Brain microvascular endothelial cell (primary cell): ENCODE results near the gene KCNK4.
A peak's percentile ranks its signal among the peaks of the same experiment; 100 is the strongest.

ENCODE experiments used
- DNase-seq: peaks from one replicate; pipeline ENCODE4 v3.0.0-alpha.2; 2020
- H3K27ac ChIP-seq: fragments of 250-450 bp; sonication (Bioruptor Pico); 2 replicates; pipeline ENCODE4 v1.5.1; 2020; ENCODE audit warnings: mild to moderate bottlenecking, moderate library complexity
- H3K27me3 ChIP-seq: fragments of 250-450 bp; sonication (Bioruptor Pico); replicated peaks from 2 replicates; pipeline ENCODE4 v1.5.1; 2020; ENCODE audit warnings: mild to moderate bottlenecking
- H3K36me3 ChIP-seq: fragments of 250-450 bp; sonication (Bioruptor Pico); replicated peaks from 2 replicates; pipeline ENCODE4 v1.5.1; 2020; ENCODE audit warnings: mild to moderate bottlenecking
- H3K4me3 ChIP-seq: 2 replicates; pipeline ENCODE4 v1.5.1; 2011; ENCODE audit warnings: low read depth, mild to moderate bottlenecking, control low read depth, low read length, moderate library complexity
- CTCF ChIP-seq: IDR thresholded peaks from 2 replicates; pipeline ENCODE4 v1.5.1; 2011; ENCODE audit warnings: low read depth, mild to moderate bottlenecking, moderate library complexity, low read length, control low read depth, inconsistent platforms; ENCODE audit errors: missing control alignments
- in situ Hi-C: cut with HindIII; loops from 2 replicates; pipeline ENCODE4 v1.10.0; 2017; ENCODE audit warnings: low sequenced_read_pairs, low pct_ligation_motif_present

The KCNK4 gene

GRCh38 chr11:64291262-64291751 lies at the start of gene KCNK4:
Gene KCNK4, plus strand, starts transcription at chr11:64291302. Its CDS starts 1,717 bp downstream, at chr11:64293019.
- Histone ChIP-seq H3K4me3 (peak within 1 kb of the TSS; percentile 15), H3K36me3 (no peaks in the 10 kb centered on the region), H3K27me3 (peaks cover 46% of the 10 kb centered on the region), H3K27ac (no peak within 1 kb of the TSS)
- no peak for DNase-seq
- no peak for TF ChIP-seq CTCF
- in situ Hi-C loops: no loop called here

GRCh38 chr11:64241491-64242374 lies 49.4 kb upstream of the KCNK4 start:
- H3K36me3 ChIP-seq: peaks cover 18% of the 10 kb centered on the region
- no peak for DNase-seq
- in situ Hi-C loops: no loop called here

GRCh38 chr11:64243236-64243854 lies 47.8 kb upstream of the KCNK4 start:
- Histone ChIP-seq H3K4me3 (peak overlapping the region; percentile 5), H3K36me3 (peaks cover 13% of the 10 kb centered on the region), H3K27ac (no peak overlapping the region), H3K27me3 (no peaks in the 10 kb centered on the region)
- in situ Hi-C loops: no loop called here
- no peak for DNase-seq
- TF ChIP-seq CTCF: no peak

More at GRCh38 chr11:64241491-64242374, 49.4 kb upstream of the KCNK4 start:
- Histone ChIP-seq H3K4me3 (peak overlapping the region; percentile 81), H3K27ac (peak overlapping the region; percentile 47), H3K27me3 (no peaks in the 10 kb centered on the region)
- no peak for TF ChIP-seq CTCF

- no peak overlapping the region for H3K27ac ChIP-seq
- DNase-seq: no peak
- in situ Hi-C loops: no loop called here
- H3K27me3 ChIP-seq: no peaks in the 10 kb centered on the region
- no peak for TF ChIP-seq CTCF
- peaks cover 11% of the 10 kb centered on the region for H3K36me3 ChIP-seq
- H3K4me3 ChIP-seq: no peak overlapping the region
These were observed 47.0 kb upstream of the KCNK4 start for GRCh38 chr11:64244107-64244506.

- Histone ChIP-seq H3K27ac (peak overlapping the region; percentile 73), H3K36me3 (peaks cover 11% of the 10 kb centered on the region), H3K27me3 (no peaks in the 10 kb centered on the region), H3K4me3 (peak overlapping the region; percentile 97)
- no peak for DNase-seq
- TF ChIP-seq CTCF: no peak
- in situ Hi-C loops: no loop called here
These were observed 46.1 kb upstream of the KCNK4 start for GRCh38 chr11:64244966-64245365.
